Amniotic epithelial cell (primary cell): ENCODE data around the gene IPCEF1.
"Not testable (repeated sequence)": the region's sequence is repeated elsewhere in the genome, so short reads cannot be mapped to it uniquely, and the experiment has no call there.

Source experiments
- DNase-seq: peaks from one replicate; pipeline ENCODE4 v3.0.0-alpha.2; 2010; ENCODE audit warnings: low read depth

IPCEF1 gene

GRCh38 chr6:154331750-154332149 lies 24.9 kb downstream of the IPCEF1 start:
- no peak for DNase-seq

GRCh38 chr6:154329350-154330170 lies 27.0 kb downstream of the IPCEF1 start:
- no peak for DNase-seq

GRCh38 chr6:154327313-154327712 lies 29.3 kb downstream of the IPCEF1 start:
- not testable (repeated sequence) for DNase-seq

- DNase-seq, result no peak
Observed at GRCh38 chr6:154325142-154325541, 31.5 kb downstream of the IPCEF1 start.

- DNase-seq, result no peak
Observed at GRCh38 chr6:154320181-154320580, 36.4 kb downstream of the IPCEF1 start.

- peak; percentile 82 for DNase-seq
Observed at GRCh38 chr6:154319231-154319858, 37.3 kb downstream of the IPCEF1 start.

GRCh38 chr6:154318721-154319120 lies 37.9 kb downstream of the IPCEF1 start:
- DNase-seq, result peak; percentile 66

- no peak for DNase-seq
Observed at GRCh38 chr6:154316131-154316530, 40.5 kb downstream of the IPCEF1 start.

- DNase-seq, result no peak
Observed at GRCh38 chr6:154314084-154314483, 42.5 kb downstream of the IPCEF1 start.

GRCh38 chr6:154308986-154309385 lies 47.6 kb downstream of the IPCEF1 start:
- DNase-seq, result no peak

- no peak for DNase-seq
Observed at GRCh38 chr6:154307696-154308425, 48.7 kb downstream of the IPCEF1 start.

GRCh38 chr6:154307147-154307546 lies 49.5 kb downstream of the IPCEF1 start:
- not testable (repeated sequence) for DNase-seq

GRCh38 chr6:154306696-154307095 lies 49.9 kb downstream of the IPCEF1 start:
- DNase-seq, result no peak

GRCh38 chr6:154304191-154304590 lies 52.4 kb downstream of the IPCEF1 start:
- no peak for DNase-seq

GRCh38 chr6:154303642-154304041 lies 53.0 kb downstream of the IPCEF1 start:
- peak; percentile 22 for DNase-seq

- peak; percentile 91 for DNase-seq
Observed at GRCh38 chr6:154301839-154302752, 54.5 kb downstream of the IPCEF1 start.

GRCh38 chr6:154301086-154301625 lies 55.4 kb downstream of the IPCEF1 start:
- peak; percentile 56 for DNase-seq

GRCh38 chr6:154298297-154298696 lies 58.3 kb downstream of the IPCEF1 start:
- DNase-seq, result peak; percentile 16

GRCh38 chr6:154297721-154298120 lies 58.9 kb downstream of the IPCEF1 start:
- peak; percentile 37 for DNase-seq

GRCh38 chr6:154297210-154297609 lies 59.4 kb downstream of the IPCEF1 start:
- no peak for DNase-seq

GRCh38 chr6:154295733-154296132 lies 60.9 kb downstream of the IPCEF1 start:
- no peak for DNase-seq
